Measurements from ENCODE around the gene FBXL17. TPM values are rescaled to one million over a fixed set of nuclear protein-coding genes. Genes with fewer than 3 reads are reported as not detected.

The FBXL17 gene
- polyA plus RNA-seq, 1 experiment: 5.3 TPM

GRCh38 chr5:108326982-108327381, 54.9 kb downstream of the FBXL17 start:
- no peak for TF ChIP-seq CTCF (IDR thresholded peaks at IDR 0.05; ENCODE audit: insufficient read depth, low read depth, low read length)
- POLR2A ChIA-PET: no interaction called here
- DNase-seq (ENCODE audit: low read depth): no peak
- no peak overlapping the region for H3K4me3 ChIP-seq (ENCODE audit: low read depth, low read length)
- CTCF ChIA-PET: interaction anchor here (1.0 kb wide), 1 partner anchor 67 kb away, joined by 3 read pairs; no protein-coding TSS in a partner anchor
- H3K36me3 ChIP-seq (ENCODE audit: control insufficient read depth, insufficient read depth, low read length): no peaks in the 10 kb centered on the region
- no peaks in the 10 kb centered on the region for H3K27me3 ChIP-seq (ENCODE audit: control insufficient read depth, insufficient read depth, low read length)

GRCh38 chr5:108324886-108325285, 57.0 kb downstream of the FBXL17 start:
- Histone ChIP-seq H3K27me3 (ENCODE audit: control insufficient read depth, insufficient read depth, low read length) (no peaks in the 10 kb centered on the region), H3K4me3 (ENCODE audit: low read depth, low read length) (no peak overlapping the region), H3K36me3 (ENCODE audit: control insufficient read depth, insufficient read depth, low read length) (no peaks in the 10 kb centered on the region)
- TF ChIP-seq CTCF (IDR thresholded peaks at IDR 0.05; ENCODE audit: insufficient read depth, low read depth, low read length): no peak
- CTCF ChIA-PET: no interaction called here
- POLR2A ChIA-PET: no interaction called here
- no peak for DNase-seq (ENCODE audit: low read depth)

GRCh38 chr5:108321341-108321740, 60.6 kb downstream of the FBXL17 start:
- ChIA-PET POLR2A (no interaction called here), CTCF (no interaction called here)
- H3K36me3 ChIP-seq (ENCODE audit: control insufficient read depth, insufficient read depth, low read length): no peaks in the 10 kb centered on the region
- DNase-seq (ENCODE audit: low read depth): no peak
- TF ChIP-seq CTCF (IDR thresholded peaks at IDR 0.05; ENCODE audit: insufficient read depth, low read depth, low read length): no peak
- H3K4me3 ChIP-seq (ENCODE audit: low read depth, low read length): no peak overlapping the region
- no peaks in the 10 kb centered on the region for H3K27me3 ChIP-seq (ENCODE audit: control insufficient read depth, insufficient read depth, low read length)

- ChIA-PET CTCF (interaction anchor here (0.6 kb wide), 1 partner anchor 272 kb away, joined by 4 read pairs; no protein-coding TSS in a partner anchor), POLR2A (interaction anchor here (0.7 kb wide), 1 partner anchor 14 kb away, joined by 4 read pairs; no protein-coding TSS in a partner anchor)
- TF ChIP-seq CTCF (IDR thresholded peaks at IDR 0.05; ENCODE audit: insufficient read depth, low read depth, low read length): no peak
- no peaks in the 10 kb centered on the region for H3K36me3 ChIP-seq (ENCODE audit: control insufficient read depth, insufficient read depth, low read length)
- H3K4me3 ChIP-seq (ENCODE audit: low read depth, low read length): no peak overlapping the region
- no peaks in the 10 kb centered on the region for H3K27me3 ChIP-seq (ENCODE audit: control insufficient read depth, insufficient read depth, low read length)
- no peak for DNase-seq (ENCODE audit: low read depth)
These were observed 61.7 kb downstream of the FBXL17 start for GRCh38 chr5:108320231-108320630.

GRCh38 chr5:108315829-108316228, 66.1 kb downstream of the FBXL17 start:
- Histone ChIP-seq H3K27me3 (ENCODE audit: control insufficient read depth, insufficient read depth, low read length) (no peaks in the 10 kb centered on the region), H3K4me3 (ENCODE audit: low read depth, low read length) (no peak overlapping the region), H3K36me3 (ENCODE audit: control insufficient read depth, insufficient read depth, low read length) (no peaks in the 10 kb centered on the region)
- TF ChIP-seq CTCF (IDR thresholded peaks at IDR 0.05; ENCODE audit: insufficient read depth, low read depth, low read length): no peak
- no peak for DNase-seq (ENCODE audit: low read depth)
- POLR2A ChIA-PET: no interaction called here
- CTCF ChIA-PET: no interaction called here
